Measurements from ENCODE around the gene FRS2.

Gene FRS2
- long read RNA-seq, partial matches to known transcripts, result 0 of 7 reads
- long read RNA-seq, other reads (novel, unspliced or antisense), result 4 of 7 reads

GRCh38 chr12:69470189-69471075, at the start of gene FRS2:
Gene FRS2 (plus strand): TSS chr12:69470388. CDS start chr12:69569031, 98,643 bp downstream.
- peak; percentile 71 to 93 for DNase-seq (ENCODE audit: low read depth in 1 of 2, low spot score in 1 of 2)
- Histone ChIP-seq H3K27me3 (ENCODE audit: insufficient read depth, poor library complexity, severe bottlenecking) (no peaks in the 10 kb centered on the region), H3K27ac (replicated peaks) (peak within 1 kb of the TSS; percentile 90), H3K4me3 (replicated peaks; ENCODE audit: insufficient read depth, low read length) (peak within 1 kb of the TSS; percentile 95)
- TF ChIP-seq SPI1 (IDR thresholded peaks at IDR 0.05; ENCODE audit: borderline replicate concordance, low read depth) (peak; percentile 26; the same call in 1 of the 2 replicates), CTCF (IDR thresholded peaks at IDR 0.05; ENCODE audit: insufficient read depth, low read length) (no peak), POLR2AphosphoS5 (IDR thresholded peaks at IDR 0.05; ENCODE audit: low read depth) (peak; percentile 82; the same call in 1 of the 2 replicates), GABPA (IDR thresholded peaks at IDR 0.05; ENCODE audit: low read depth) (peak; percentile 94), REST (IDR thresholded peaks at IDR 0.05; ENCODE audit: insufficient replicate concordance, low read depth) (peak; percentile 19)

DNA sequence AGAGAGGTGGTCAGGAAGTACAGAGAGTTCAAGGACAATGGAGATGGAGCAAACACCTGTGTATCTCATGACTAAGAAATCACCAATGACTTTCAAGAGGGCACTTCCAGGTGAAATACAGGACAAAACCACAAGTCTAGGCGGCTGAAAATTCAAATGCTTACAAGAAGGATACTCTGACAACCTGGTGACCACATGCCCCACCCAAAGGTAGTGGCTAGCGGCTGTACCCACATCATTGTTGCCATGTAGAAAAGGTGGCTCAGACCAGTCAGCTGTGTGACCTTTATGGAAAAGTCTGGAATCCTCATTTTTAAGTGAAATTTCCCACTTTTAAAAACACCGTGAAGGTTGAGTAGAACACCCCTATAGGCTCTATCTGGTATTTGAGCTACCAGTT, 48.6 kb upstream of the FRS2 start:
- Histone ChIP-seq H3K27ac (replicated peaks) (no peak overlapping the region), H3K4me3 (replicated peaks; ENCODE audit: insufficient read depth, low read length) (no peak overlapping the region), H3K27me3 (ENCODE audit: insufficient read depth, poor library complexity, severe bottlenecking) (no peaks in the 10 kb centered on the region)
- no peak for DNase-seq (ENCODE audit: low read depth in 1 of 2, low spot score in 1 of 2)
- TF ChIP-seq GABPA (IDR thresholded peaks at IDR 0.05; ENCODE audit: low read depth) (no peak), SPI1 (IDR thresholded peaks at IDR 0.05; ENCODE audit: borderline replicate concordance, low read depth) (no peak), CTCF (IDR thresholded peaks at IDR 0.05; ENCODE audit: insufficient read depth, low read length) (no peak), REST (IDR thresholded peaks at IDR 0.05; ENCODE audit: insufficient replicate concordance, low read depth) (no peak), POLR2AphosphoS5 (IDR thresholded peaks at IDR 0.05; ENCODE audit: low read depth) (no peak)

- TF ChIP-seq CTCF (IDR thresholded peaks at IDR 0.05; ENCODE audit: insufficient read depth, low read length) (no peak), POLR2AphosphoS5 (IDR thresholded peaks at IDR 0.05; ENCODE audit: low read depth) (no peak), GABPA (IDR thresholded peaks at IDR 0.05; ENCODE audit: low read depth) (no peak), SPI1 (IDR thresholded peaks at IDR 0.05; ENCODE audit: borderline replicate concordance, low read depth) (no peak), REST (IDR thresholded peaks at IDR 0.05; ENCODE audit: insufficient replicate concordance, low read depth) (no peak)
- Histone ChIP-seq H3K27ac (replicated peaks) (no peak overlapping the region), H3K4me3 (replicated peaks; ENCODE audit: insufficient read depth, low read length) (no peak overlapping the region), H3K27me3 (ENCODE audit: insufficient read depth, poor library complexity, severe bottlenecking) (no peaks in the 10 kb centered on the region)
- no peak for DNase-seq (ENCODE audit: low read depth in 1 of 2, low spot score in 1 of 2)
These were observed 46.9 kb upstream of the FRS2 start for GRCh38 chr12:69423037-69423905.
